RWPE1 (cell line): ENCODE measurements around the gene PRRG2.

ENCODE experiments used
- CTCF ChIA-PET: fragments of 350-600 bp; sonication (Branson Sonifier 250); formaldehyde crosslinking; extraction: SDS; loops from one replicate; lab custom pipeline; 2021; lab: Yijun Ruan, JAX
- POLR2A ChIA-PET: fragments of 400-600 bp; formaldehyde crosslinking; extraction: SDS; loops from one replicate; lab custom pipeline; 2020; ENCODE audit warnings: antibody characterized with exemption; ENCODE audit not compliant: low non-redundant PET; lab: Yijun Ruan, JAX
- DNase-seq: peaks from one replicate; pipeline ENCODE4 v3.0.0; 2012; ENCODE audit warnings: low spot score
- H3K27ac ChIP-seq: fragments of 450-650 bp; 2 replicates; pipeline ENCODE4 v1.5.1; 2017
- CTCF ChIP-seq: fragments of 450-650 bp; conservative IDR thresholded peaks from 2 replicates; pipeline ENCODE4 v1.5.1; 2017; ENCODE audit warnings: low read depth, mild to moderate bottlenecking

The PRRG2 gene

GRCh38 chr19:49570997-49571676, 10.0 kb upstream of the PRRG2 start:
- POLR2A ChIA-PET = no interaction called here
- CTCF ChIA-PET = interaction anchor here (0.6 to 2.0 kb wide), 19 partner anchors 9 to 888 kb away, joined by 3 to 12 read pairs (median 4); partner anchors contain the start of genes BCL2L12, IRF3, NOSIP and PRRG2
- TF ChIP-seq CTCF = no peak
- DNase-seq = no peak
- peak overlapping the region; percentile 65 for H3K27ac ChIP-seq

DNA sequence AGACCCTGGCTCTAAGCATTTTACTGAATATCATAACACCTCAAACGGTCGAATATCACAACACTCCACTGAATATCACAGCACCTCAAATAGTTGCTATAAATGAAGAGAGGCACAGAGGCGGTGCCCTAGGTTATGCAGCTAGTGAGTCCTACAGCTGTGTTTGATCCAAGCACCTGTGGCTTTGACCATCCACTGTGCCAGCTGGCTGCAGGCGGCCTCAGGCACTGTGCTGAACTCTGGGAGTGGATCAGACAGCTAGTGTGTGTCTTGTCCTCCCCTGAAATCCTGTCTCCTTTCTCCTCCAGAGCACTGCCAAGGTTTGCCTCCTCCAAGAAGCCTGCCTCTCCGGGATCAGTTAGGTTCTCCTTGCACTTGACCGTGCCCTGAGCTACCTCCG, 8.1 kb upstream of the PRRG2 start:
- DNase-seq = no peak

DNA sequence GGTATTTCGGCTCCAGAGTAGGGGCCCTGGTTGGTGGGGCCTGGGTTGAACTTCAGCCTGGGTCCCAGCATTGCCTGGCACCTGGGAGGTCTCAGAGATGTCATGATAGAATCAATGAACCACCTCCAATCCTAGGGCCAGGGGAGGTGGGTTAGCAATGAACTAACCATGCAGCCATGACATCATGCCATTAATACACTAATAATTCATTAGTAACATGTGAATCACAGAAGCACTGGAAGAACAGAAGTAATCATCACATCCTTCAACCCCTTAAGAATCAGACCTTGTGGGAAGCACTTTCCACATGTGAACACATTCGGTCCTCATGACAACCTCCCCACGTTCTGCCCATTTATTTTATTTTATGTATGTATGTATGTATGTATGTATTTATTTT, 7.7 kb upstream of the PRRG2 start:
- ChIA-PET POLR2A (interaction anchor here (0.8 kb wide), 1 partner anchor 92 kb away, joined by 11 read pairs; no protein-coding TSS in a partner anchor), CTCF (no interaction called here)
- DNase-seq = no peak
- no peak for TF ChIP-seq CTCF
- peak overlapping the region; percentile 65 for H3K27ac ChIP-seq

More for the DNA sequence above, 8.1 kb upstream of the PRRG2 start:
- CTCF ChIA-PET = interaction anchor here (0.6 to 1.0 kb wide), 3 partner anchors 27 to 89 kb away, joined by 3 to 10 read pairs (median 5); no protein-coding TSS in a partner anchor
- H3K27ac ChIP-seq = peak overlapping the region; percentile 65
- POLR2A ChIA-PET = interaction anchor here (0.8 kb wide), 1 partner anchor 92 kb away, joined by 11 read pairs; no protein-coding TSS in a partner anchor
- TF ChIP-seq CTCF = no peak

GRCh38 chr19:49574206-49574755, 6.8 kb upstream of the PRRG2 start:
- no peak for DNase-seq
- CTCF ChIA-PET = no interaction called here
- H3K27ac ChIP-seq = no peak overlapping the region
- POLR2A ChIA-PET = no interaction called here
- no peak for TF ChIP-seq CTCF

DNA sequence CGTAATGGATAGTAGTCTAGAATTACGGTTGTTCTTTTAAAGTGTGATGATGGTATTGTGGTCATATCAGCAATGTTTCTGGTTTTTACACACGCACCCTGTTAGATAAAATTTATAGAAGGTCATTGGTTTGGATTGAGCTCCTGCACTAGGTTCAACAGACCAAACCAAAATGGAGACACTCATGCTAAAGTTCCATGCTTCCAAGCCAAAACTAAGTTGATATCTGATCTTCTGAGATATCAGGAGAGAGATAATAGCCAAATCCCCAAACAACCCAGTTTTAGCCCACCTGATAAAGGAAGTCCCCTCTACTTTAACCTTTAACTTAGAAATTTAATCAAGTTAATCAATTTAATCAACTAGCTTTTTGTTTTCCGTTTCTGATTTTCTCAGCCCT, 1.9 kb upstream of the PRRG2 start:
- H3K27ac ChIP-seq = no peak overlapping the region
- ChIA-PET CTCF (interaction anchor here (2.7 kb wide), 1 partner anchor 9 kb away, joined by 9 read pairs; no protein-coding TSS in a partner anchor), POLR2A (no interaction called here)
- DNase-seq = no peak
- TF ChIP-seq CTCF = no peak

DNA sequence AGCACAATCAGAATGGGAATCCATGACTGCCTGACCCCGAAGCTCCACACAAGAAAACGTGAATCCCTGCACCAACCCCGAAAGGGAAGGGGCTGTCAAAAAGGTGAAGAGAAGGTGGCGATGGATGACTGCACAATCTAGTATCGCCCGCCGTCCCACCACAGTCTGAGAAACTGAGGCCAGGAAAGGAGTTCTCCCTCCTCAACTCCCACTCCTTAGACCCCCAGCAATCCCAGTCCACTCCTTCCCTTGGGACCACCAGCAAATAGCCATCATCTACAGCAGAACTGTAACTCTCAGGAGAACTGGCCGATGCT, 1.2 kb upstream of the PRRG2 start:
- CTCF ChIA-PET = interaction anchor here (0.6 to 2.7 kb wide), 2 partner anchors 9 to 434 kb away, joined by 3 to 9 read pairs; no protein-coding TSS in a partner anchor
- peak; percentile 6 for DNase-seq
- POLR2A ChIA-PET = interaction anchor here (0.9 kb wide), 1 partner anchor 62 kb away, joined by 3 read pairs; the partner anchor contains the start of gene SCAF1
- no peak for TF ChIP-seq CTCF
- H3K27ac ChIP-seq = peak overlapping the region; percentile 70
